Measurements from ENCODE around the gene NBPF3.
"Not testable (repeated sequence)": the region's sequence is repeated elsewhere in the genome, so short reads cannot be mapped to it uniquely, and the experiment has no call there.

Gene NBPF3

GRCh38 chr1:21496886-21497285, 56.9 kb downstream of the NBPF3 start:
- no peak for DNase-seq

GRCh38 chr1:21497466-21498061, 57.6 kb downstream of the NBPF3 start:
- no peak for DNase-seq

- DNase-seq = no peak
Observed at GRCh38 chr1:21499283-21499950, 59.5 kb downstream of the NBPF3 start.

- DNase-seq = no peak
Observed at GRCh38 chr1:21503706-21504377, 63.9 kb downstream of the NBPF3 start.

- DNase-seq = no peak
Observed at GRCh38 chr1:21506804-21507203, 66.9 kb downstream of the NBPF3 start.

GRCh38 chr1:21507511-21508270, 67.8 kb downstream of the NBPF3 start:
- no peak for DNase-seq

GRCh38 chr1:21508580-21509350, 68.8 kb downstream of the NBPF3 start:
- DNase-seq = peak; percentile 55

GRCh38 chr1:21509351-21510112, 69.6 kb downstream of the NBPF3 start, which contains the start of gene ALPL:
TSS of gene ALPL (plus strand) at chr1:21509423. CDS start at chr1:21554082, 44,659 bp downstream.
- DNase-seq = no peak

- DNase-seq = no peak
Observed at GRCh38 chr1:21510113-21510493, 70.2 kb downstream of the NBPF3 start.

- peak; percentile 8 for DNase-seq
Observed at GRCh38 chr1:21510885-21511578, 71.1 kb downstream of the NBPF3 start.

- no peak for DNase-seq
Observed at GRCh38 chr1:21511579-21512522, 71.9 kb downstream of the NBPF3 start.

- no peak for DNase-seq
Observed at GRCh38 chr1:21514245-21514644, 74.3 kb downstream of the NBPF3 start.

GRCh38 chr1:21517161-21517589, 77.2 kb downstream of the NBPF3 start:
- no peak for DNase-seq

- no peak for DNase-seq
Observed at GRCh38 chr1:21517660-21518480, 77.9 kb downstream of the NBPF3 start.

- no peak for DNase-seq
Observed at GRCh38 chr1:21518774-21519455, 79.0 kb downstream of the NBPF3 start.

GRCh38 chr1:21519486-21520070, 79.6 kb downstream of the NBPF3 start:
- DNase-seq = not testable (repeated sequence)

- DNase-seq = no peak
Observed at GRCh38 chr1:21520899-21521716, 81.2 kb downstream of the NBPF3 start.

Data from activated CD4-positive, alpha-beta T cell treated with anti-CD3 and anti-CD28 coated beads, Interleukin-2, amount 50 U/mL, for 16 hours (primary cell).